Fibroblast of the aortic adventitia (primary cell): ENCODE results near the gene E2F4. TPM values are rescaled to one million over a fixed set of nuclear protein-coding genes. Genes with fewer than 3 reads are reported as not detected.

Experiments
- DNase-seq: peaks from one replicate; pipeline ENCODE4 v3.0.0-alpha.2; 2010; ENCODE audit warnings: low read depth
- H3K4me3 ChIP-seq: 2 replicates; pipeline ENCODE4 v1.5.1; 2011; ENCODE audit warnings: low read depth, mild to moderate bottlenecking, control low read depth, low read length, moderate library complexity
- total RNA-seq: library from RNA; depleted of rRNA; stranded (reverse); fragments of >200 nt; gene quantifications from 2 replicates; pipeline ENCODE4 v1.2.3, GENCODE V29; 2012; ENCODE audit warnings: low replicate concordance
- TF ChIP-seq, protein P1 (sequence below): IDR thresholded peaks from 2 replicates; pipeline ENCODE4 v1.5.1; 2011; ENCODE audit warnings: mild to moderate bottlenecking, low read length, control low read depth, inconsistent platforms; ENCODE audit not compliant: insufficient read depth

Gene E2F4
- total RNA-seq, 1 donor: 47.5 TPM

DNA sequence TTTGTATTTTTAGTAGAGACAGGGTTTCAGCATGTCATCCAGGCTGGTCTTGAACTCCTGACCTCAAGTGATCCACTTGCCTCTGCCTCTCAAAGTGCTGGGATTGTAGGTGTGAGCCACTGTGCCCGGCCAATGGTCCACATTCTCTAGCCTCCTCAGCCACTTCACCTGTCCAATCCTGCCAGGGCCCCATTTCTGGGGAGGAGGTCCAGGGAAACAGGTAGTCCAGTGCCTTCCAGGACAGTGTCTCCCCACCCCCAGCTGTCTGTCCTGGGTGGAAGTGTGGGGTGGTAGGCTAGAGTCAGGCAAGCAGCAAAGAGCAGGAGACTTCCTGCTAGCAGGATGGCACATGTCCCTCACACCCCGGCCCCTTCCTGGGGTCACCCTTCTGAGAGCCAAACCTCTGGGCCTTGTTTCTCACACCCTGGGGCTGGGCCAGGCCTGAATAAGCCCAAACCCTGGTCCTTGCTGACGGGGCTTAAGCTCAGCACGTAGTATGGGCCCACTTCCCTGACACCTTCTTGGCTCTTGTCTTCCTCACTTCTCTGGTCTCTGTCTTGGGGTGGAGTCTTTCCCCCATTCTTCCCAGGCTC is 50.3 kb downstream of the E2F4 start:
- TF ChIP-seq, protein P1, sequence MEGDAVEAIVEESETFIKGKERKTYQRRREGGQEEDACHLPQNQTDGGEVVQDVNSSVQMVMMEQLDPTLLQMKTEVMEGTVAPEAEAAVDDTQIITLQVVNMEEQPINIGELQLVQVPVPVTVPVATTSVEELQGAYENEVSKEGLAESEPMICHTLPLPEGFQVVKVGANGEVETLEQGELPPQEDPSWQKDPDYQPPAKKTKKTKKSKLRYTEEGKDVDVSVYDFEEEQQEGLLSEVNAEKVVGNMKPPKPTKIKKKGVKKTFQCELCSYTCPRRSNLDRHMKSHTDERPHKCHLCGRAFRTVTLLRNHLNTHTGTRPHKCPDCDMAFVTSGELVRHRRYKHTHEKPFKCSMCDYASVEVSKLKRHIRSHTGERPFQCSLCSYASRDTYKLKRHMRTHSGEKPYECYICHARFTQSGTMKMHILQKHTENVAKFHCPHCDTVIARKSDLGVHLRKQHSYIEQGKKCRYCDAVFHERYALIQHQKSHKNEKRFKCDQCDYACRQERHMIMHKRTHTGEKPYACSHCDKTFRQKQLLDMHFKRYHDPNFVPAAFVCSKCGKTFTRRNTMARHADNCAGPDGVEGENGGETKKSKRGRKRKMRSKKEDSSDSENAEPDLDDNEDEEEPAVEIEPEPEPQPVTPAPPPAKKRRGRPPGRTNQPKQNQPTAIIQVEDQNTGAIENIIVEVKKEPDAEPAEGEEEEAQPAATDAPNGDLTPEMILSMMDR: no peak
- no peak overlapping the region for H3K4me3 ChIP-seq
- DNase-seq: no peak

DNA sequence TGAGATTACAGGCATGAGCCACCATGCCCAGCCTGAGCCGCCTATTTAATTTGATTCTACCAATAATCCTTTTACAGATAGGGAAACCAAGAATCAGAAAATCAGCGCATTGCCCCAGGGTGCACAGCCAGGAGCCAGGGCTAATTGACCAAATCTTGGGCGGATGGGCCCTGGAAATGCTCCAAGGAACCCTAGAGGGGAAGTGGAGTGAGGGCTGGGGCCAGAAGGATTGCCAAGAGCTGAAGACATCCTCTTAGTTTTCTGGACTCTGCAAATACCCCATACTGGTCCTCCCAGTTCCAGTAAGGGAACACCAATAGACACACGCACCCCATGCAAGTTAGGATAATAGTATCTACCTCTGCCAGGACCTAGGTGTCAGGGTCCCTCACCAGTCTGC is 51.5 kb downstream of the E2F4 start:
- DNase-seq: no peak
- H3K4me3 ChIP-seq: no peak overlapping the region
- TF ChIP-seq, protein P1: no peak

DNA sequence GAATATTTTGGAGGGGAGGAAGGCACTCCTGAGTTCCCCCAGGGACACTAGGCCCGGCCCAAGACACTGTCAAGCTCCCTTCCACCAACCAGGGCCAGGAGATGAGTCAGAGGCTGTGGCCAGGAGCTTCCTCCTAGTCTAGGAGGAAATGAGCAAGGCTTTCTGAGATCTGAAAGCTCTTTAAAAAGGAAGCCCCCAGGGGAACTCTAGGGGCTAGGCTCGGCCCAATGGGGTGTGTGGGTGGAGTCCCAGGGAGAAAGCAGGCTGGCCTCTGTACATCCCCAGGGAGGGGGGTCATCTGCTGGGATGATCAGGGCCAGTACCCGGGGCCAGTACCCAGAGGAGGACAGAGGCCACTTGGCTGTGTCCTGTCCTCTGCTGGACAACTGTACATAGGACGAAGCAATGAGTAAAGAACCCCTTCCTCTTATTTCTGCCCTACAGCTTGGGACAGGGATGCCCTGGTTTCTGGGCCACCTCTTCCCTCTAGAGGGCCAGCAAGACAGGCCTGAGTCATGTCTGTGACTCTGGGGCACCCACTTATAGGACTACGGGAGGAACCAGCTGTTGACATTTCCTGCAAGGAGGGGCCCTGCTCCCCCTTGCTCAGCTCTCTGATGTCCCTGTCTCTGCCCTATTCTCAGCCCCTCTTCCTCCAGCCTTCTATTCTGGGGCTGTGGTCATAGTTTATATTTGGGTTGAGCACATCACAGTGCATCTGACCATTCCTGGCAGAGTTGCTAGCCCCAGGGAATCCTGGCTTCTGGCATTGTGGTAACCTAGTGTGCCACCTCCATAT is 52.6 kb downstream of the E2F4 start:
- H3K4me3 ChIP-seq: no peak overlapping the region
- DNase-seq: peak; percentile 86
- TF ChIP-seq, protein P1: no peak

DNA sequence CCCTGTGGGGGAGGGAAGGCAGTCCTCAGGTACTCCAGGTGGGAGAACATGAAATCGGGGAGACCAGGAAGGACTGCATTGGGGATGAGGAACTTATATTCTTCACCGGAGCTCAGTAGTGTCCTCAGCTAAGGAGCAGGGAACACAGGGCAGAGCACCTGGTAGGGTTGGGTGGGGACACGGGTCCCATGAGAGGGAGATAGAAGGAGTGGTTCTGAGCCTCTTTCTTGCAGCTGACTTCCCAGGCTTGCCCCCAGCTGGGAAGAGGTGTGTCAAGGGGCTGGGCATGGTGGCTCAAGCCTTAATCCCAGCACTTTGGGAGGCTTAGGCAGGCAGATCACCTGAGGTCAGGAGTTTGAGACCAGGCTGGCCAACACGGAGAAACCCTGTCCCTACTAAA is 53.2 kb downstream of the E2F4 start:
- H3K4me3 ChIP-seq: peak overlapping the region; percentile 83

DNA sequence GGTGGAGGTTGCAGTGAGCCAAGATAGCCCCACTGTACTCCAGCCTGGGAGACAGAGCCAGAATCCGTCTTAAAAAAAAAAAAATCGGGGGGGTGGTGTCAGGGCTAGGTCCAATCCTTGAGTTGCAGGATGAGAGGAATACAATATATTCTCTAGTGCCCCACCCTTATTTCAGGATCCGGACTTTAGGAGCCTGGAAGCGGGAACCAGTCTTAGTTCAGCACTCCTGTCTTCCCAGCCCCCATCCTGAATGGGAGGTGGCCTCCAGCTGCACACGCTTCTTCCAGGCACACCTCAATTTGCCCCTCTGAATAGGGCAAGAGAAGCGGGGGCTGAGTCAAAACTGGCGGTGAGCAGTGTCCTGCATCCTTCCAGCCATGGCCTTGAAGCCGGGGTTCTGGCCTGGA is 53.7 kb downstream of the E2F4 start:
- no peak for DNase-seq
- TF ChIP-seq, protein P1: no peak
- peak overlapping the region; percentile 83 for H3K4me3 ChIP-seq

More for the DNA sequence above, 53.2 kb downstream of the E2F4 start:
- TF ChIP-seq, protein P1: no peak
- no peak for DNase-seq

DNA sequence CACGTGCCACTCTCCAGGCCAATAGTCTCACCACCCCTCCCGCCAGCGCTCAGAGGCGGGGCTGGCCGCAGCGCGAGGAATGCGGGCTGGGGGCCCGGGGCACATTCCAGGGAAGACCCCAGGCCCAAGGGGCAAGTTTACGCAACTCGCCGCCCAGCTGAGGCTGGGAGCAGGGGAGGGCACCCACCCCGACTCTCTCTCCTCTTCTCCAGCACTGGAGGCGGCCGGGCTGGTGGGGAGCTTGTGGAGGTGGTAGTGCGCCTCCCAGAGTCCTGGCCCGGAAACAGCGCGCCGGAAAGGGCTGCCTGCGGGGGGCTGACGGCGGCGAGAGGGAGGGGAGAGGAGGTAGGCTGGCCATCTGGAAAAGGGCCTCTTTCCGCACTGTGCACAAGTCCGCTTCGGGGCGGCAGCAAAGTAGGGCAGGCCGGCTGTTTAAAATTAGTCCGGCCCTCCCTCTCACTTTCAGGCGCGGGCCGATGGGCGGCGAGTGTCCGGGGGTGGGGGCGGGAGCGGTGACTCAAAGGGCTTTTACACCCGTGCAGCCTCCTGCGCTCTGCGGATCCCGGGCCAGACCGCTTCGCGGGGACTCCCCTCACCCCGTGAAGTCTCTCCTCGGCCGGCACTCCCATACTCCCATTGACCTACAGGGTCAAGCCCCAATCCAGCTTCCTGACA is 54.3 kb downstream of the E2F4 start:
- peak; percentile 77 for DNase-seq
- peak overlapping the region; percentile 83 for H3K4me3 ChIP-seq
- TF ChIP-seq, protein P1: peak; percentile 41
